ENCODE results near the gene TNNI3.

Gene TNNI3

DNA sequence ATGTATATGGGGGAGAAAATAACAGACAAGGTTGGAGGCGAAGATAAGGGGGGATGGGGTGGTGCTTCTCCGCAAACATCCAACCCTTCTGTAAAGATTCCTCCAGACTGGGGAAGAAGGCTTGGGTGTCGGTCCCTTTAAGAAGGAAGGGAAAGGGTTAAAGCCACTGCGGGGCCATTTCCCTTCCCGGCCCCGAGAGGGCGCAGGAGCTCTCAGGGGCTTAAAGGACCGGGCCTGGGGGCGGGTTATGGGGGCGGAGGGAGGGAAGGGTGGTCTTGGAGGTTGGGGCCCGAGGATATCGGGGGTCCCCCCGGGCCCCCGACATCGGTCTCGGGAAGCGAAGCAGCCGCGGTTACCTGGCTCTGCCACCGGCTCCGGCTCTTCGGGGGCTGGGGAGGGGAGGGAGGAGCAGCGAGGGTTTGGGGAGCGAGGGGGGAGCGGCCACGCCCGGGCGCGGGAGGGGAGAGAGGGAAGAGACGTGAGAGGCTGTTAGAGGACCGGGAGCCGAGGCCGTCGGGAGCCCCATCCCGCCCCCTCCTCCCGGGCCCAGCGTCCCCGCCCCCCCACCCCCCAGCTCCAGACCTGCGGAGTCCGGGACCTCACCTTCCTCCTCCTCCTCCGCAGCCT, 11.3 kb downstream of the TNNI3 start:
- no peak for DNase-seq

DNA sequence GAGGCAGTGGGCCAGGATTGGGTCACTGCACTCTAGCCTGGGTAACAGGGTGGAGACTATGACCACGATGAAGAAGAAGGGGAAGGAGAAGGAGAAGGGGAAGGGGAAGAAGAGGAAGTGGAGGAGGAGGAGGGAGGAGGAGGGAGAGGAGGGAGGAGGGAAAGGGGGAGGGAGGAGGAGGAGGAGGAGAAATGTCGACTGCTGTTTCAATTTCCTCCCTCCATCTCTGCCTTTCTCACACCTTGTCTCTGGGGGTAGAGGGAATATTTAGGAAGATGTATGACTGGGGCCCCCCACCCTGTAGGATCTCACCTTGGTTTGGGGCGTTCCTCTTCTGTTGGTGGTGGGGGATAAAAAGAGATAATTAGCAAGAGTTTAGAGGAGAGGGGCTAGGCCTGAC, 12.3 kb downstream of the TNNI3 start:
- no peak for DNase-seq

DNA sequence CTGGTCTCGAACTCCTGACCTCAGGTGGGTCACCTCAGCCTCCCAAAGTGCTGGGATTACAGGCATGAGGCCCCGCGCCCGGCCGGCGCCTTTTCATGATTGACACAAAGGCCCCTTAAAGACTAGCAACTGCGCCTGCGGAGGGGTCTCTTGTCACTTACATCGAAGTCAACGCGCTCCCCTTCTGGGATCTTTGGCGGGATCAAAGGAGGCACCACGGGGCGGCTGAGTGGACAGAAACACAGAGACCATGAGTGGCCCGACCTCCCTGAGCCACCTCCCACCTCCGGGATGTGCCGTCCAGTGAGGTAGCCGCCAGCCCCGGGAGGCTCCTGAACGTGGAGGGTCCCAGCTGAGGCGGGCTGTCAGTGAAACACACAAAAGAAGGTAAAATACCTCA, 15.8 kb downstream of the TNNI3 start:
- DNase-seq = no peak

DNA sequence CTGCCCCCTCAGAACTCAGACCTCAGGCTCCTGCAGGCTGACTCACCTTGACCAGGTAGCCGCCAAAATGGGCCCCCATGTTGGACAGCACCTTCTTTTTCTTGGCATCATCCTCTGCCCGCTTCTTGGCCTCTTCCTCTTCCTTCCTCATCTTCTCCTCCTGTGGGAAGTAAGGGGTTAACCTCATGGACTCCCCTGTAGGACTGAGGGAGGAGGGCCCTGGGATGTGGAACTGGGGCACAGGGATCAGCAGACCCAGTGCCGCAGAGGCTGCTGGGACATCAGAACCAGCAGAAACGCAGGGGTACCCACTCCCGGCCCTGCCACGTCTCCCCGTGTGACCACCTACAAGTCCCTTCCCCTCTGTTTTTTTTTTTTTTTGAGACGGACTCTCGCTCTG, 19.6 kb downstream of the TNNI3 start:
- no peak for DNase-seq

DNA sequence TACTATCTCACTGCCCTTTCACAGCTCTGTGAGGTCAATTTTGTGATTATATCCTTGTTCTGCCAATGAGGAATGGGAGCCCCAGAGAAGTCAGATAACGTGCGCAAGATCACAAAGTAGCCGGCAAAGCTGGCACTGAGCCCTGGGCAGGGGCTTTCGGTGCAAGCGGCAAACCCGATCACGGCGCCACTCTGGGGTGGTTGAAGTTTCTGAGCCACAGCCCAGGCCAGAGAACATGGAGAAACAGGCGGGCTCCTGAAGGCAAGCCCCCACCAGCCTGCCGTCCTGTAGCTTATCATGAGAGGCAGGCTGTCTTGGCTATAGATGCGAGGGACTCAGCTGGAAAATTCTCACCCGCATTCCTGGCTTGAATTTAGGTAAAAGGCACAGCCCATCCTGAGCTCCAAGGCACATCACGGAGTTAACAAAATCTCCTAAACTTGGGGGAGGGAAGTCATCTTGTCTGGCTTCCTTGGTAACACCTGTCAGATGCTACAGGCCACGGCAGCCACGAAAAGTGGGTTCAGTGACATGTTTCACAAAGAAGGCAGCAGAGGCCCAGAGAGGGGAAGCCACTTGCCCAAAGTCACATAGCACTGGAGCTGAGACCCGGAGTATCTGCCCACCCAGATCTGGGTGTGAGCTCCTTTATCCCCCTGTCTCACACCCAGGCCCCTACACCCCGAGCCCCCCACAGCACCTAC, 21.0 kb downstream of the TNNI3 start:
- DNase-seq = no peak

DNA sequence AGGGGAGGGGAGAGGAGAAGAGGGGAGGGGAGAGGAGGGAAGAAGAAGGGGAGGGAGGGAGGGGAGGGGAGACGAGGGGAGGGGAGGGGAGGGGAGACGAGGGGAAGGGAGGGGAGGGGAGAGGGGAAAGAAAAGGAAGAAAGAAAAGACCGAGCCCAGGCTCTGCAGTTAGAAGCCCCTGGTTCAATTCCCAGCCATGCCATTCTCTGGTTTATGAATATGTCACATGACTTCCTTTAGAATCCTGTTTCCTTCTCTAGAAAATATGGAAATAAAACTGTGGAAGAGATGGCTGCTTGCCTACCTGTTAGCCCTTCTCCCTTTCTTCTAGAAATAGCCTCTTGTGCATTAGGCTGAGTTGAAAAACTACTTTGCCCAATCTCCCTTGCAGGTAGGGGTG, 22.8 kb downstream of the TNNI3 start:
- no peak for DNase-seq

DNA sequence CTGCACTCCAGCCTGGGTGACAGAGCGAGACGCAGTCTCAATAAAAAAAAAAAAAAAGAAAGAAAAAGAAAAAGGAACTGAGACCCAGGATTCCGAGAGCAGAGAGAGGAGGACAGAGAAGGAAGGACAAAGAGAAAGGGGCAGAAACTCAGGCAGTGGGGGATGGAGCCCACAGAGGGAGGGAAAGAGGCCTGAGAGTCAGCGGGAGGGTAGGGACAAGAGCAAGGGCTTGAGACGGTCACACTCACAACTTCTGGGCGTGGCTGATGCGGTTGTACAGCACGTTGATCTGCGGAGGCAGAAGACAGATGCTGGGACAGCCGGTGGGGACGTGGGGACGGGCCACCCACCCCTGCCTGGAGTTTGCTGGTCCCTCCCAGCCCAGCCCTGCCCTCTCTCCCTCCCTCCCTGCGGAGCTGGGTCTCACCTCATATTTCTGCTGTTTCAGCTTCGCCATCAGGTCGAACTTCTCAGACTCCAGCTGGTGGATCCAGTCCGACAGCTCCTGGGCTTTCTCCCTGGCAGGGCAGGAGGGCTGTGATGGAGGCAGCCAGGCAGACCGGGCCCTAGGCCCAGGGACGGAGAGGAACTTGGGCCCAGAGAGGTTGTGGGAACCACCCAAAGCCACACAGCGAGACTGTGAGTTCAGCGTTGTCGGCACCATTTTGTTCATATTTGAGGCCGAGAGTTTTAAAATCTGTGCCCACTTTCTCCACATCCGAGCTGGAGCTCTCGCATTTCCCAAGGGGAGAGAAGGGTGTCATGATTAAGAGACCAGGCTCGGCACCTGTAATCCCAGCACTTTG, 23.7 kb downstream of the TNNI3 start:
- DNase-seq = no peak

DNA sequence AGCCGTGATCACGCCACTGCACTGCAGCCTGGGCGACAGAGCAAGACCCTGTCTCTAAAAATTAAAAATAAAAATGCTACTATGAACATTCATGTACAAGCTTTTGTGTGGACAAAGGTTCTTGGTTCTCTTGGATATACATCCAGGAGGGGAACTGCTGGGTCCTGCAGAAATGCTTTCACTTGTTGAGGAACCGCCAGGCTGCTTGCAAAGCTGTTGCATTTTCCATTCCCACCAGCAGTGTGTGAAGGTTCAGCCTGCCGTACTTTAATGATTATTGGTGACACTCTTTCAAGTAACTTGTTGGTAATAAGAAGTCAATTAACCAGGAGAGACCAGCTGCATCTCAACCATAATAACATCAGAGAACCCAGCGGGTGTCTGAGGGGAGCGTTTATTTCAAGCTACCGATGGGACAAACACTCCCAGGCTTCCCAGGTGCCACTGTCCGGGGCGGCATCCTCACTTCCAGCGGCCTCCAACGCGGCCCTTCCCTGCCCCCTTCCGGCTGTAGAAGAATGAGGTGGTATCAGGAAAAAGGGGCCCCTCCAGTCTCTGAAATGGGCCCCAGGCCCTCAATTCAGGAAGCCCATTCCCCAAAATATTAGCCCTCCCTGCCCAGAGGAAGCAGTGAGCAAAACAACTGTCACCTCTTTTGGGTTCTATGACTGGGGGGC, 24.9 kb downstream of the TNNI3 start:
- no peak for DNase-seq

DNA sequence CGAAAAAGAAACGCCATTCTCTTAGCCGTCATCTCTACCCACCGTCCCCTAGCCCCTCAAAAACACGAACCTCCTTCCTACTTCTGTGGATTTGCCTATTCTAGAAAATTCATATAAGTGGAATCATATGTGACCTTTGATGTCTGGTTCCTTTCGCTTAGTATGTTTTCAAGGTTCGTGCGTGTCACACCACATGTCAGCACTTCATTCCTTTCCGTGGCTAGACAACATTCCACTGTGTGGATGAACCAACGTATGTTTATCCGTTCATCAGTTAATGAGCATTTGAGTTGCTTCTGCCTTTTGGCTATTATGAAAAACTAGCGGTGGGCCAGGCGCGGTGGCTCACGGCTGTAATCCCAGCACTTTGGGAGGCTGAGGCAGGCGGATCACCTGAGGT, 26.1 kb downstream of the TNNI3 start:
- DNase-seq = no peak

DNA sequence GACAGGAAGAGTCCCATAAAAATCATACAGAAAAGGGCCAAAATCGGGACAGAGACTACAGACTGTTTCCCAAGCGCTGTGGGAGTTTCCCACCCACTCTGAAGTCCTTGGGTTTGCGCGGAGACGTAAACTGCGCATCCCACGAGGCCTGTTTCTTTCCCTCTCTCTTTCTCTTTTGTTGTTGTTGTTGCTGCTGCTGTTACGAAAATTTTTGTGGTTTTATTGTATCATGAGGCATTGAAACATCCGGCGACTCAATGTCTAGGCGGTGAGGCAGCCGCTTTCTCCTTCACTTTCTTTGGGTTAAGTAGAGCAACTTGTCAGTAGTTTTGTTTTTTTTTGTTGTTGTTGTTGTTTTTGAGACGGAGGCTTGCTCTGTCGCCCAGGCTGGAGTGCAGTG, 38.5 kb downstream of the TNNI3 start:
- no peak for DNase-seq

DNA sequence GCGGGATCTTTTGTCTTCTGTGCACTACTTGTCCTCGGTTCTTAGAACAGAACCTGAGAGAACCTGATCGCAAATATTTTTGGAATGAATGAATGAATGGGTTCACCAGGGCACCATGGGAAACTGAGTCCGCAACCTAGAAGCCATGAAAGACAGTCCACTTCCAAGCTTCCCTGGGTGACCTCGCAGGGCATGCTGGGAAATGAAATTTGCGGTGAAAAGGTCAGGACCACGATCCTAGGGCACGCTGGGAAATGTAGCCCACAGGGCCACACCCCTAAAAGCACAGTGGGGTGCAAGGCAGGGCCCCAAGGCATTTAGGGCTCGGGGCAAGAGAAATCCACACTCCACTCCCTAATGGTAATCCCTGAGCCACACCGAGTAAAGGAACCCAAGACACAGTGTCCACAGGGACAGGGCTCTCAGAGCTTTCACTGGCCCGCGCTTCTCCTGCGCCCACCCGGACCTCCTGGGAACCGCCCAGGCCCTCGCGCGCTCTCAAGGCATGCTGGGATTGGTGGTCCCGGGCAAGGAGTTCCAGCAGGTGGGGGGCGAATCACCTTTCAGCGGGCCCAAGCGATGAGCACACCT, 39.0 kb downstream of the TNNI3 start:
- DNase-seq = no peak

DNA sequence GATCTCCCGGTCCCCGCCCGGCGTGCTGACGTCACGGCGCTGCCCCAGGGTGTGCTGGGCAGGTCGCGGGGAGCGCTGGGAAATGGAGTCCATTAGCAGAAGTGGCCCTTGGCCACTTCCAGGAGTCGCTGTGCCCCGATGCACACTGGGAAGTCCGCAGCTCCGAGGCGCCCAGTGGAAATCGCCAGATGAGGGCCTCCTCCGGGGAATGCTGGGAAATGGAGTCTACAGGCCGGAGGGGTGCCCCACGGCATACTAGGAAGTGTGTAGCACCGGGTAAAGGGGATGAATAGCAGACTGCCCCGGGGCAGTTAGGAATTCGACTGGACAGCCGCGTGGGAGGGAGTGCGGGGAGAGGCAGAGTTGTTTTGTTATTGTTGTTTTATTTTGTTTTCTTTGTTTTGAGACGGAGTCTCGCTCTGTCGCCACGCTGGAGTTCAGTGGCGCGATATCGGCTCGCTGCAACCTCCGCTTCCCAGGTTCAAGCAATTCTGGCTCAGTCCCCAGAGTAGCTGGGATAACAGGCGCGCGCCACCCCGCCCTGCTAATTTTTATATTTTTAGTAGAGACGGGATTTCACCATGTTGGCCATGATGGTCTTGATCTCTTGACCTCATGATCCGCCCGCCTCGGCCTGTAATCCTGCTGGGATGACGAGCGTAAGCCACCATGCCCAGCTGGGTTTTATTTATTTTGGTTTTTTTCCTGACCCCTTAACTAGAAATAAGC, 39.7 kb downstream of the TNNI3 start:
- peak; percentile 92 for DNase-seq

DNA sequence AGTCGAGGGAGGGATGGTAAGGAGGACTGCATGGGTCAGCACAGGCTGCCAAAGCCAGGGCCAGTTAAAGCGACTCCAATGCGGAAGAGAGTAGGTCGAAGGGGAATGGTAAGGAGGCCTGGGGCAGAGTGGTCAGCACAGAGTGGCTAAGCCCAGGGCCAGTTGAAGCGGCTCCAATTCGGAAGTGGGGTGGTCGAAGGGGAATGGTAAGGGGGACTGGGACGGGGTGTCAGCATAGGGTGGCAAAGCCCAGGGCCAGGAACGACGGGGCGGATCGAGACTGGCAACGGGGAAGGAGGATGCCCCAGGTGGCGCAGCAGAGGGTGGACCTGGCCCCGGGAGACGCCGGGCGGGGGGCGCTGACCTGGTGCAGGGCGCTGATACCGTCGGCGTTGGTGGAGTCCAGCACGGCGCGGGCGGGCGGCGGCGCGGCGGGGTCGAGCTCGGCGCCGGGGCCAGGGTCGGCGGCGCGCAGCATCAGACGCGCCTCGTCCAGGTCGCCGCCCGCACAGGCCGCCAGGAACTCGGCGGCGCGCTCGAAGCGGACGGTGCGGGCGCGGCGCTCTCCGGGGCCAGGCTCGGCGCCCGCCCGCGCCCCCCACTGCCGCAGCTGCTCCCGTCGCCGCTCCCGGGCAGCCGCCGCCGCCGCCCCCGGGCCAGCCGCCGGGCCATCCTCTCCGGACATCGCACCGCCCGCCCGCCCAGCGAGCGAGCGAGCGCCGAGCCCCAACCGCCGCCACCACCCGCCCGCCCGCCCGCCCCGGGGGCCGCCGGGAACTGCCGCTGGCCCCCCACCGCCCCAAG, 40.5 kb downstream of the TNNI3 start, which contains the start of gene PPP1R12C:
Gene PPP1R12C, minus strand, starts transcription at position 779 of the 804 bp plus-strand sequence. Its CDS starts 94 bp downstream, at position 685.
- no peak for DNase-seq

DNA sequence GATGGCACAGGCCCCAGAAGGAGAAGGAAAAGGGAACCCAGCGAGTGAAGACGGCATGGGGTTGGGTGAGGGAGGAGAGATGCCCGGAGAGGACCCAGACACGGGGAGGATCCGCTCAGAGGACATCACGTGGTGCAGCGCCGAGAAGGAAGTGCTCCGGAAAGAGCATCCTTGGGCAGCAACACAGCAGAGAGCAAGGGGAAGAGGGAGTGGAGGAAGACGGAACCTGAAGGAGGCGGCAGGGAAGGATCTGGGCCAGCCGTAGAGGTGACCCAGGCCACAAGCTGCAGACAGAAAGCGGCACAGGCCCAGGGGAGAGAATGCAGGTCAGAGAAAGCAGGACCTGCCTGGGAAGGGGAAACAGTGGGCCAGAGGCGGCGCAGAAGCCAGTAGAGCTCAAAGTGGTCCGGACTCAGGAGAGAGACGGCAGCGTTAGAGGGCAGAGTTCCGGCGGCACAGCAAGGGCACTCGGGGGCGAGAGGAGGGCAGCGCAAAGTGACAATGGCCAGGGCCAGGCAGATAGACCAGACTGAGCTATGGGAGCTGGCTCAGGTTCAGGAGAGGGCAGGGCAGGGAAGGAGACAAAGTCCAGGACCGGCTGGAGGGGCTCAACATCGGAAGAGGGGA, 41.2 kb downstream of the TNNI3 start:
- no peak for DNase-seq

DNA sequence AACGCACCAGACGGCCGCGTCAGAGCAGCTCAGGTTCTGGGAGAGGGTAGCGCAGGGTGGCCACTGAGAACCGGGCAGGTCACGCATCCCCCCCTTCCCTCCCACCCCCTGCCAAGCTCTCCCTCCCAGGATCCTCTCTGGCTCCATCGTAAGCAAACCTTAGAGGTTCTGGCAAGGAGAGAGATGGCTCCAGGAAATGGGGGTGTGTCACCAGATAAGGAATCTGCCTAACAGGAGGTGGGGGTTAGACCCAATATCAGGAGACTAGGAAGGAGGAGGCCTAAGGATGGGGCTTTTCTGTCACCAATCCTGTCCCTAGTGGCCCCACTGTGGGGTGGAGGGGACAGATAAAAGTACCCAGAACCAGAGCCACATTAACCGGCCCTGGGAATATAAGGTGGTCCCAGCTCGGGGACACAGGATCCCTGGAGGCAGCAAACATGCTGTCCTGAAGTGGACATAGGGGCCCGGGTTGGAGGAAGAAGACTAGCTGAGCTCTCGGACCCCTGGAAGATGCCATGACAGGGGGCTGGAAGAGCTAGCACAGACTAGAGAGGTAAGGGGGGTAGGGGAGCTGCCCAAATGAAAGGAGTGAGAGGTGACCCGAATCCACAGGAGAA, 42.0 kb downstream of the TNNI3 start:
- no peak for DNase-seq

DNA sequence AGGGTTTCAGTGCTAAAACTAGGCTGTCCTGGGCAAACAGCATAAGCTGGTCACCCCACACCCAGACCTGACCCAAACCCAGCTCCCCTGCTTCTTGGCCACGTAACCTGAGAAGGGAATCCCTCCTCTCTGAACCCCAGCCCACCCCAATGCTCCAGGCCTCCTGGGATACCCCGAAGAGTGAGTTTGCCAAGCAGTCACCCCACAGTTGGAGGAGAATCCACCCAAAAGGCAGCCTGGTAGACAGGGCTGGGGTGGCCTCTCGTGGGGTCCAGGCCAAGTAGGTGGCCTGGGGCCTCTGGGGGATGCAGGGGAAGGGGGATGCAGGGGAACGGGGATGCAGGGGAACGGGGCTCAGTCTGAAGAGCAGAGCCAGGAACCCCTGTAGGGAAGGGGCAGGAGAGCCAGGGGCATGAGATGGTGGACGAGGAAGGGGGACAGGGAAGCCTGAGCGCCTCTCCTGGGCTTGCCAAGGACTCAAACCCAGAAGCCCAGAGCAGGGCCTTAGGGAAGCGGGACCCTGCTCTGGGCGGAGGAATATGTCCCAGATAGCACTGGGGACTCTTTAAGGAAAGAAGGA, 42.9 kb downstream of the TNNI3 start:
- no peak for DNase-seq

DNA sequence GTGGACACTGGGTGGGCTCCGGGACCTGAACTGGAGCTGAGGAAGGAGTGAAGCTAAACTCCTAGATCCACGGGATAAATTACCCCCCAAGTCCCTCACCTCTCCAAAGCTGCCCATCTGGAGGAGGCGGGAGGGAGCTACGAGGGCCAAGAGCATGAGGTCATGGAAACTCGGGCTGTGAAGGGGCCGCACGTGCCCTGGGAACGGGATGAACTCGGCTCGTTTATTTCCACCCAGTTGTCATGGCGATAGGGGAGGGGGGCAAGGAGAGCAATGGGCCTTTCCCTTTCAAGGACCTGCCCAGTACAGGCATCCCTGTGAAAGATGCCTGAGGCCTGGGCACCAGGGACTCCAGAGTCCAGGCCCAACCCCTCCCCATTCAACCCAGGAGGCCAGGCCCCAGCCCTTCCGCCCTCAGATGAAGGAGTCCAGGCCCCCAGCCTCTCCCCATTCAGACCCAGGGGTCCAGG, 43.9 kb downstream of the TNNI3 start:
- DNase-seq = no peak

DNA sequence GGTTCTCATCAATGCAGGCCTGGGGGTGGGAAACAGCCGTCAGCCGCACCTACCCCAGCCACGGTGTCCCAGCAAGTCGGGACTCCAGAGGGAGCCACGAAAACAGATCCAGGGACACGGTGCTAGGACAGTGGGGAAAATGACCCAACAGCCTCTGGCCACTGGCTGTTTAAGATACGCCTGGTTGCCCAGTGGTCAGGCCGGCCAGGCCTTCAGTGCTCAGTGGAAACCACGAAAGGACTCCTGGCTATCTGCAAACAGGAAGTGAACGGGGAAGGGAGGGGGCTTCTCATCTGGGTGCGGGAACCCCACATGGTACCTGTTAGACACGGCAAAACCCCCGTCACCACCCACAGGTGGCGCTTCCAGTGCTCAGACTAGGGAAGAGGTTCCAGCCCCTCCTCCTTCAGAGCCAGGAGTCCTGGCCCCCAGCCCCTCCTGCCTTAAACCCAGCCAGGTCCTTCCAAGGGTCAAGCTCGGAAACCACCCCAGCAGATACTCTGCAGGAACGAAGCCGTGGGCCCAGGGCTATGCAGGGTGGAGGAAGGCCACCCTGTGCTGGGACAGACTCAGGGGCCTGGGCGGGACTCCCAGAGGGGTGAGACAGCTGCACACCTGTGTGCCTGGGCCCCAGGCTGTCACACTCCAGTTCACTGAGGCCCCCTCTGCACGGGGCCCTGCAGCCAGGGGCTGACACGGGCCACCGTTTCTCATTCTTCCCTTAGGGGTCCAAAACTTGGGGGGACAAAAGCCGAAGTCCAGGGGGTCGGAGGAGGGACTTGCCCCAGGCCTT, 44.6 kb downstream of the TNNI3 start:
- DNase-seq = no peak

DNA sequence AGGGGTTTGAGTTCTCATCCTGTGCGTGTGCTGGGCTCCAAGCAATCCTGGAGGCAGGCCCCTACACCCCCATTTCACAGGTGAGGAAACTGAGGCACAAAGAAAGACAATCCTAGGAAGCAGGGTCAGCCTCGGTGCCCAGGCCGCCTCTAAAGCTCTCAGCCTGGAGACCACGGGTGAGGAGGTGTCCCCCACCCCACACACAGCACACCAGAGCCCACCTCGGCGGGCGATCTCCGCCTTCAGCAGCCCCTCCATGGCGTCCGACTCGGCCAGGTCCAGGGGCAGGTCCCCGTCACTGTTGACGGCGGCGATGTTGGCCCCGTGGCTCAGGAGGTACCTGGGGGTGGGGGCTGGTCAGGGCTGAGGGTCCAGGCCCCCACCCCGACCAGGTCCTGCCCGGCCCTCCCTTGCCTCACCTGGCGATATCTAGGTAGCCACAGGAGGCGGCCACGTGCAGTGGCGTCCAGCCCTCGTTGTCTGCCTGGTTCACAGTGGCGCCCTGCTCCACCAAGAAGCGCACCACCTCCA, 45.2 kb downstream of the TNNI3 start:
- no peak for DNase-seq

Measured in activated CD4-positive, alpha-beta T cell treated with anti-CD3 and anti-CD28 coated beads for 1 hour (primary cell).